8988T (cell line): ENCODE results near the gene TMTC4.

Experiments used
- DNase-seq: peaks from one replicate; pipeline ENCODE4 v3.0.0; 2011

Gene TMTC4

GRCh38 chr13:100665403-100665802 lies 9.2 kb downstream of the TMTC4 start:
- no peak for DNase-seq

- no peak for DNase-seq
Observed at GRCh38 chr13:100664171-100664900, 10.3 kb downstream of the TMTC4 start.

GRCh38 chr13:100662468-100663211 lies 12.0 kb downstream of the TMTC4 start:
- no peak for DNase-seq

- no peak for DNase-seq
Observed at GRCh38 chr13:100660761-100661160, 13.8 kb downstream of the TMTC4 start.

- no peak for DNase-seq
Observed at GRCh38 chr13:100659578-100659977, 15.0 kb downstream of the TMTC4 start.

GRCh38 chr13:100658363-100658762 lies 16.2 kb downstream of the TMTC4 start:
- DNase-seq: no peak

- DNase-seq: no peak
Observed at GRCh38 chr13:100657881-100658315, 16.7 kb downstream of the TMTC4 start.

GRCh38 chr13:100652510-100652909 lies 22.1 kb downstream of the TMTC4 start:
- no peak for DNase-seq

- no peak for DNase-seq
Observed at GRCh38 chr13:100650326-100650725, 24.3 kb downstream of the TMTC4 start.

- no peak for DNase-seq
Observed at GRCh38 chr13:100648354-100648753, 26.2 kb downstream of the TMTC4 start.

GRCh38 chr13:100646871-100647270 lies 27.7 kb downstream of the TMTC4 start:
- no peak for DNase-seq

- DNase-seq: no peak
Observed at GRCh38 chr13:100646030-100646673, 28.4 kb downstream of the TMTC4 start.

GRCh38 chr13:100645382-100645781 lies 29.2 kb downstream of the TMTC4 start:
- no peak for DNase-seq

- DNase-seq: no peak
Observed at GRCh38 chr13:100644371-100644770, 30.2 kb downstream of the TMTC4 start.

- no peak for DNase-seq
Observed at GRCh38 chr13:100637796-100638195, 36.8 kb downstream of the TMTC4 start.

GRCh38 chr13:100637380-100637779 lies 37.2 kb downstream of the TMTC4 start:
- DNase-seq: no peak

GRCh38 chr13:100636441-100636840 lies 38.2 kb downstream of the TMTC4 start:
- DNase-seq: no peak

GRCh38 chr13:100636004-100636403 lies 38.6 kb downstream of the TMTC4 start:
- no peak for DNase-seq

- no peak for DNase-seq
Observed at GRCh38 chr13:100634696-100635095, 39.9 kb downstream of the TMTC4 start.

- DNase-seq: no peak
Observed at GRCh38 chr13:100633461-100633860, 41.1 kb downstream of the TMTC4 start.

GRCh38 chr13:100630555-100630954 lies 44.0 kb downstream of the TMTC4 start:
- DNase-seq: no peak

GRCh38 chr13:100627120-100627519 lies 47.5 kb downstream of the TMTC4 start:
- no peak for DNase-seq

- no peak for DNase-seq
Observed at GRCh38 chr13:100625447-100625846, 49.1 kb downstream of the TMTC4 start.

- DNase-seq: no peak
Observed at GRCh38 chr13:100620792-100621191, 53.8 kb downstream of the TMTC4 start.
